ENCODE results near the gene CEMIP. TPM values are rescaled to one million over a fixed set of nuclear protein-coding genes. Genes with fewer than 3 reads are reported as not detected.

Gene CEMIP
- total RNA-seq, 1 donor from 2014 or later: 3.6 TPM

- Histone ChIP-seq H2AFZ (ENCODE audit: low read depth, low read length) (no peak overlapping the region), H4K20me1 (ENCODE audit: insufficient read depth, low read length) (peaks cover 6% of the 10 kb centered on the region), H3K27ac (ENCODE audit: low read depth, low read length) (no peak overlapping the region), H3K9me3 (ENCODE audit: insufficient read depth, low read depth, low read length) (no peaks in the 10 kb centered on the region), H3K27me3 (ENCODE audit: insufficient read depth, low read length) (no peaks in the 10 kb centered on the region), H3K4me3 (ENCODE audit: insufficient read depth, low read depth, low read length) (no peak overlapping the region), H3K4me2 (ENCODE audit: low read length) (no peak overlapping the region), H3K79me2 (ENCODE audit: insufficient read depth, low read length) (no peaks in the 10 kb centered on the region), H3K4me1 (ENCODE audit: insufficient read depth, low read length) (no peaks in the 10 kb centered on the region), H3K9ac (ENCODE audit: low read length) (no peak overlapping the region), H3K36me3 (ENCODE audit: insufficient read depth, low read length) (no peaks in the 10 kb centered on the region)
- Mint-ChIP-seq H3K4me3 (ENCODE audit: unreplicated experiment) (no peak overlapping the region), H3K9me3 (ENCODE audit: unreplicated experiment) (no peaks in the 10 kb centered on the region), H3K27ac (ENCODE audit: unreplicated experiment) (no peak overlapping the region), H3K4me1 (ENCODE audit: low read depth, unreplicated experiment) (no peaks in the 10 kb centered on the region), H3K36me3 (ENCODE audit: low read depth, unreplicated experiment) (no peaks in the 10 kb centered on the region), H3K27me3 (ENCODE audit: low read depth, unreplicated experiment) (peaks cover 10% of the 10 kb centered on the region)
- no peak for DNase-seq (ENCODE audit: low read depth)
- TF ChIP-seq EZH2 (IDR thresholded peaks at IDR 0.05; ENCODE audit: insufficient read depth, low read length): no peak
- TF ChIP-seq CTCF (IDR thresholded peaks at IDR 0.05; ENCODE audit: insufficient read depth, low read depth, low read length): no peak
- no peak for FAIRE-seq
Observed at GRCh38 chr15:80816049-80816653, 37.0 kb downstream of the CEMIP start.

GRCh38 chr15:80816936-80817335, 37.8 kb downstream of the CEMIP start:
- H3K27me3 ChIP-seq (ENCODE audit: insufficient read depth, low read length): no peaks in the 10 kb centered on the region
- H3K27me3 Mint-ChIP-seq (ENCODE audit: low read depth, unreplicated experiment): peaks cover 13% of the 10 kb centered on the region

More at GRCh38 chr15:80816936-80817335, 37.8 kb downstream of the CEMIP start:
- Histone ChIP-seq H3K27ac (ENCODE audit: low read depth, low read length) (no peak overlapping the region), H2AFZ (ENCODE audit: low read depth, low read length) (no peak overlapping the region), H3K79me2 (ENCODE audit: insufficient read depth, low read length) (no peaks in the 10 kb centered on the region), H3K9me3 (ENCODE audit: insufficient read depth, low read depth, low read length) (no peaks in the 10 kb centered on the region), H4K20me1 (ENCODE audit: insufficient read depth, low read length) (peaks cover 6% of the 10 kb centered on the region), H3K9ac (ENCODE audit: low read length) (no peak overlapping the region), H3K4me1 (ENCODE audit: insufficient read depth, low read length) (no peaks in the 10 kb centered on the region), H3K4me2 (ENCODE audit: low read length) (no peak overlapping the region), H3K4me3 (ENCODE audit: insufficient read depth, low read depth, low read length) (no peak overlapping the region), H3K36me3 (ENCODE audit: insufficient read depth, low read length) (no peaks in the 10 kb centered on the region)
- TF ChIP-seq CTCF (IDR thresholded peaks at IDR 0.05; ENCODE audit: insufficient read depth, low read depth, low read length) (no peak), EZH2 (IDR thresholded peaks at IDR 0.05; ENCODE audit: insufficient read depth, low read length) (no peak)
- Mint-ChIP-seq H3K27ac (ENCODE audit: unreplicated experiment) (no peak overlapping the region), H3K4me3 (ENCODE audit: unreplicated experiment) (no peak overlapping the region), H3K36me3 (ENCODE audit: low read depth, unreplicated experiment) (no peaks in the 10 kb centered on the region), H3K4me1 (ENCODE audit: low read depth, unreplicated experiment) (no peaks in the 10 kb centered on the region), H3K9me3 (ENCODE audit: unreplicated experiment) (no peaks in the 10 kb centered on the region)
- DNase-seq (ENCODE audit: low read depth): no peak
- FAIRE-seq: no peak
